Ishikawa (cell line): ENCODE measurements around the gene PHF2.

Source experiments
- CEBPB ChIP-seq: IDR thresholded peaks from 2 replicates; pipeline ENCODE4 v1.6.1; 2012
- CREB1 ChIP-seq: IDR thresholded peaks from 2 replicates; pipeline ENCODE4 v1.6.1; 2012; ENCODE audit warnings: low read depth
- EGR1 ChIP-seq: IDR thresholded peaks from 2 replicates; pipeline ENCODE4 v1.6.1; 2012
- EP300 ChIP-seq: IDR thresholded peaks from 2 replicates; pipeline ENCODE4 v1.6.1; 2012; ENCODE audit warnings: borderline replicate concordance
- FOXM1 ChIP-seq: IDR thresholded peaks from 2 replicates; pipeline ENCODE4 v1.6.1; 2012; ENCODE audit warnings: low read depth, borderline replicate concordance
- NFIC ChIP-seq: IDR thresholded peaks from 2 replicates; pipeline ENCODE4 v1.6.1; 2012
- RAD21 ChIP-seq: IDR thresholded peaks from 2 replicates; pipeline ENCODE4 v1.6.1; 2012; ENCODE audit warnings: low read depth
- TAF1 ChIP-seq: IDR thresholded peaks from 2 replicates; pipeline ENCODE4 v1.6.1; 2012; ENCODE audit warnings: low read depth, mild to moderate bottlenecking
- TCF12 ChIP-seq: IDR thresholded peaks from 2 replicates; pipeline ENCODE4 v1.6.1; 2012; ENCODE audit warnings: low read depth
- TEAD4 ChIP-seq: IDR thresholded peaks from 2 replicates; pipeline ENCODE4 v1.6.1; 2012
- YY1 ChIP-seq: IDR thresholded peaks from 2 replicates; pipeline ENCODE4 v1.6.1; 2012; ENCODE audit warnings: low read depth
- ZBTB7A ChIP-seq: IDR thresholded peaks from 2 replicates; pipeline ENCODE4 v1.6.1; 2012; ENCODE audit warnings: low read depth
- TF ChIP-seq, protein P1 (sequence below): IDR thresholded peaks from 2 replicates; pipeline ENCODE4 v1.6.1; 2012
- TF ChIP-seq, protein P2 (sequence below): IDR thresholded peaks from 2 replicates; pipeline ENCODE4 v1.6.1; 2012; ENCODE audit warnings: low read depth, mild to moderate bottlenecking
- TF ChIP-seq, protein P3 (sequence below): IDR thresholded peaks from 2 replicates; pipeline ENCODE4 v1.6.1; 2012

Gene PHF2

DNA sequence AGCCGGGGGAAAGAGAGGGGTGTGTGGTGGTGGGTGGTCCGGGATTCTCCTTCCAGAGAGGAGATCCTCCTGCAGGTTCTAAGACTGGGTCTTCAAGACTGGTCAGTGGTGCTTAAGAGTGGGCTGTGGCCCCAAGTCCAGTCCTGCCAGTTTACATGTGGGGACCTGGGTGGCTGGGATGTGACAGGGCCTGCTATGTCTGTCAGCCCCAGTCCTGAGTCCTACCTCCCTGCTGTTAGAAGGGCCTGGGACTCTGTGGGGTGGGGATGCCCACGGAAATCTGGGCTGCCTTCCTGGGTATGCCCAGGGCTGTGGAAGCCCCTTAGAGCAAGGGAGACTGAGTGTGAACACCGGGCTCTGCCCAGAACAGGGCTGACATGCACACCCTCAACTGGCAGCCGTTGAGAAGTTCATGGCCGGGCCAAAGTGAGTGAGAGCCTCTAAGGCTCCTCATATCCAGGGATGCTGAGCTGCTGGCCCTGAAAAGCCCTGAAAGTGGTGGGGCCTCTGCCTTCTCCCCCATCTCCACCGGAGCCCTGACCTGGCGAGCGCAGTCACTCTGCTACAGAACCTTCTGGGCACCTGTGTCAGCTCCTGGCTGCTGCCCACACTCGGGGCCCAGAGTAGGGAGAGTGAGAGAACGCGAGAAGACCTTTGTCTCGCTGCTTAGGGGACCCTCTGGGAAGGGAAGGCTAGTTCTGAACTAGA is 1.7 kb downstream of the PHF2 start:
- TF ChIP-seq, protein P1, sequence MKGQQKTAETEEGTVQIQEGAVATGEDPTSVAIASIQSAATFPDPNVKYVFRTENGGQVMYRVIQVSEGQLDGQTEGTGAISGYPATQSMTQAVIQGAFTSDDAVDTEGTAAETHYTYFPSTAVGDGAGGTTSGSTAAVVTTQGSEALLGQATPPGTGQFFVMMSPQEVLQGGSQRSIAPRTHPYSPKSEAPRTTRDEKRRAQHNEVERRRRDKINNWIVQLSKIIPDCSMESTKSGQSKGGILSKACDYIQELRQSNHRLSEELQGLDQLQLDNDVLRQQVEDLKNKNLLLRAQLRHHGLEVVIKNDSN = no peak
- TF ChIP-seq TEAD4 = no peak
- TF ChIP-seq CEBPB = no peak
- no peak for TF ChIP-seq RAD21
- TF ChIP-seq EGR1 = no peak
- no peak for TF ChIP-seq TAF1
- no peak for TF ChIP-seq CREB1
- TF ChIP-seq, protein P2, sequence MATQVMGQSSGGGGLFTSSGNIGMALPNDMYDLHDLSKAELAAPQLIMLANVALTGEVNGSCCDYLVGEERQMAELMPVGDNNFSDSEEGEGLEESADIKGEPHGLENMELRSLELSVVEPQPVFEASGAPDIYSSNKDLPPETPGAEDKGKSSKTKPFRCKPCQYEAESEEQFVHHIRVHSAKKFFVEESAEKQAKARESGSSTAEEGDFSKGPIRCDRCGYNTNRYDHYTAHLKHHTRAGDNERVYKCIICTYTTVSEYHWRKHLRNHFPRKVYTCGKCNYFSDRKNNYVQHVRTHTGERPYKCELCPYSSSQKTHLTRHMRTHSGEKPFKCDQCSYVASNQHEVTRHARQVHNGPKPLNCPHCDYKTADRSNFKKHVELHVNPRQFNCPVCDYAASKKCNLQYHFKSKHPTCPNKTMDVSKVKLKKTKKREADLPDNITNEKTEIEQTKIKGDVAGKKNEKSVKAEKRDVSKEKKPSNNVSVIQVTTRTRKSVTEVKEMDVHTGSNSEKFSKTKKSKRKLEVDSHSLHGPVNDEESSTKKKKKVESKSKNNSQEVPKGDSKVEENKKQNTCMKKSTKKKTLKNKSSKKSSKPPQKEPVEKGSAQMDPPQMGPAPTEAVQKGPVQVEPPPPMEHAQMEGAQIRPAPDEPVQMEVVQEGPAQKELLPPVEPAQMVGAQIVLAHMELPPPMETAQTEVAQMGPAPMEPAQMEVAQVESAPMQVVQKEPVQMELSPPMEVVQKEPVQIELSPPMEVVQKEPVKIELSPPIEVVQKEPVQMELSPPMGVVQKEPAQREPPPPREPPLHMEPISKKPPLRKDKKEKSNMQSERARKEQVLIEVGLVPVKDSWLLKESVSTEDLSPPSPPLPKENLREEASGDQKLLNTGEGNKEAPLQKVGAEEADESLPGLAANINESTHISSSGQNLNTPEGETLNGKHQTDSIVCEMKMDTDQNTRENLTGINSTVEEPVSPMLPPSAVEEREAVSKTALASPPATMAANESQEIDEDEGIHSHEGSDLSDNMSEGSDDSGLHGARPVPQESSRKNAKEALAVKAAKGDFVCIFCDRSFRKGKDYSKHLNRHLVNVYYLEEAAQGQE = no peak
- no peak for TF ChIP-seq EP300
- TF ChIP-seq, protein P3, sequence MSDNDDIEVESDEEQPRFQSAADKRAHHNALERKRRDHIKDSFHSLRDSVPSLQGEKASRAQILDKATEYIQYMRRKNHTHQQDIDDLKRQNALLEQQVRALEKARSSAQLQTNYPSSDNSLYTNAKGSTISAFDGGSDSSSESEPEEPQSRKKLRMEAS = no peak
- TF ChIP-seq FOXM1 = no peak
- no peak for TF ChIP-seq YY1
- no peak for TF ChIP-seq TCF12
- no peak for TF ChIP-seq NFIC
- TF ChIP-seq ZBTB7A = no peak

DNA sequence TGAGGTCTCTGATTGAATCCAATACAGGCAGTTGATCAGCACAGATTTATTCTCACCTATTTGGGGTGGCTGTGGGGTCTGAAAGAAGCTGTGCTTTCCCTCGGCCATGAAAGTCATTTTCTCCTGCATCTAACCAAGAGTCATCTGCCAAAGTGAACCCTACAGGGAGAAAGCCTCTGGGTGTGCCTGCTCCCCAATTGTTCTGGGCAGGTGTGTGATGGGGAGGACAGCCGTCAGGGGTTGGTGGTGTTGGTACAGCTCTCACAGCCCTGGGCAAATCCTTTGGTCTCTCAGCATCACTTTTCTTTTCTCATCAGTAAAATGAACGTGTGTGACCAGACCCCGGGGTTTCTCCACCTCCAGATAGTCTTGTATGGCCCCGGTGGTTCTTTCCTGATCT is 2.5 kb downstream of the PHF2 start:
- TF ChIP-seq, protein P2 = no peak
- TF ChIP-seq TEAD4 (no peak), CREB1 (no peak), EGR1 (no peak), CEBPB (no peak), NFIC (no peak), EP300 (no peak), ZBTB7A (no peak), RAD21 (no peak), TAF1 (no peak)
- TF ChIP-seq, protein P1 = no peak
- TF ChIP-seq, protein P3 = no peak

DNA sequence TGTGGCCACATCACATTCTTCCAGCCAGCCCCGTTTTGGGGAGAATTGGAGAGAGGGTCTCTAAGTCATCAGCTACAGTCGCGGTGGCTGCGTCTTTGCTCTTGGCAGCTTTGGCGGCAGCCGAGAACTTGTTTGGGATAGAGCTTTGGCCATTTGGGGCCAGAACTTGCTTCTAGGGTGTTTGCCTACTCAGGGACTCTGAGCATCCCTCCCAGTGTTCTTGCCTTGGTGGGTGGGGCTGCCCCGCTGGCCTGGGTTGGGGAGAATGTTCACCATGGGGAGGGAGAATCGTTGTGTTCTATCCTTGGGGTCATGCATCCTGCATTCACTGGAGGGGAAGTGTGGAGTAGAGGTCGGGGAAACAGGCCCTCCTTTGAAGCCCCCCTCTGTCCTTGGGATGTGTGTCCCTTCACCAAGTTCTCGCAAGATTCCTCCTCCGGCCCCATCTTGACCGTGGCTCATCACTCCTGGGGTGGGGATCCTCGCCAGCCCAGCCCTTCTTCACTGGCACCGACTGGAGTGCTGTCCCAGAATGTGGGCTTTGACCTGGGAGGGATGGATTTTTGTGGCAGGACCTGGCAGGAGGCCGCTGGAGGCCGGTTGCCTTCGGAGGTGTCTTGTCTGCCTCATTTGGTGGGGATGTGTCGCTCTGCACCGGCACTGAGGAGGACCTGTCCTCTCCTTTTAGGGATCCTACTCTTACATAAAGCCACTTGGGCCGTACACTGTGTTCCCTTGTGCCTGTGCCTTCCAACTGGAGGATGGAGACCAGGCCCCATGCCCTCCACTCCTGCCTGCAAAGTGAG is 3.5 kb downstream of the PHF2 start:
- no peak for TF ChIP-seq ZBTB7A
- TF ChIP-seq RAD21 = no peak
- TF ChIP-seq, protein P3 = no peak
- TF ChIP-seq CEBPB = no peak
- TF ChIP-seq TEAD4 = no peak
- TF ChIP-seq TAF1 = no peak
- TF ChIP-seq, protein P2 = no peak
- no peak for TF ChIP-seq EP300
- TF ChIP-seq FOXM1 = no peak

DNA sequence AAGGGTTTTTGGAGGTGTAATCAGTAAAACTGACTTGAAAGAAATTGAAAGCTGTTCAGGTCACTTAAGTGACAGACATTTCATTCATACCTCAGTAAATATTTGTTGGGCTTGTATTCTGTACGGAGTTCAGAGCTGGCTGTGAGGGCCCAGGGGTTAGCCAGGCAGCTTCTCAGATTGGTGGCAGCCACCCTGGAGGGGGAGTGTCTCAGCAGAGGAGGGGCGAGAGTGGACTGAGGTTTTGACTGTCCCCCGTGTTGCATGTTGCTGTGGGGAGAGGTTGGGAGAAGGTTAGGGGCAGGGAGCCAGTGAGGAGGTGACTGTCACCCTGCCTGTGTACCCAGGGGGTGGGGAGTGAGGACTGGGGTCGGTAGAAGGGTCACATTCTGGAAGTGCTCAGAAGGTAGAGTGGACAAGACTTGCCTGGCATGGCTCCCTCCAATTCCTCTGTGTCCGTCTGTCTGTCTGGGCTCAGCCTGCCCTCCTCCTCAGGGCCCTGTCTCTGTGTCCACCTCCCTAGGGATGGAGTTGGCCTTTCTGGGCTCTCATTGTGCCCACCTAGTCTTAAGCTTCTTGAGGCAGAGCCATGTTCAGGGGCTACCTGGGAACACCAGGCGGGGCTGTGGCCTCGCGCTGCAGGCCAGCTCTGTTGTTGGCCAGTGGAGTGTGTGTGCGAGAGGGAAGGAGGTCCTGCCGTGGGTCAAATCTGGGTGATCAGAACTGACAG is 4.4 kb downstream of the PHF2 start:
- TF ChIP-seq, protein P1 = no peak
- TF ChIP-seq FOXM1 (no peak), NFIC (no peak), CEBPB (no peak), TAF1 (no peak), ZBTB7A (no peak), TCF12 (no peak), CREB1 (no peak), TEAD4 (no peak), EGR1 (no peak), EP300 (no peak), RAD21 (no peak), YY1 (no peak)
- TF ChIP-seq, protein P2 = no peak
- TF ChIP-seq, protein P3 = no peak
